IMR-90 (cell line): Measurements from ENCODE around the gene RCCD1. TPM values are rescaled to one million over a fixed set of nuclear protein-coding genes. Genes with fewer than 3 reads are reported as not detected.

ENCODE experiments used
- ATAC-seq: fragments of 200-7000 bp; cut with Tn5 transposase; 2 replicates; pipeline ENCODE4 v1.9.1; 2020; ENCODE audit warnings: low read depth, mild to moderate bottlenecking, moderate library complexity
- BruUV-seq: library from RNA; stranded (reverse); fragments of 400-500 nt; replicated peaks from 2 replicates; lab custom pipeline; 2021; lab: Mats Ljungman, UMichigan
- CTCF ChIA-PET: fragments of 300-600 bp; formaldehyde crosslinking; extraction: SDS; loops from one replicate; lab custom pipeline; 2021; ENCODE audit warnings: antibody characterized with exemption; lab: Yijun Ruan, JAX
- POLR2A ChIA-PET: fragments of 300-600 bp; sonication (Branson Sonifier 250); formaldehyde crosslinking; loops from one replicate; lab custom pipeline; 2022; ENCODE audit warnings: antibody characterized with exemption; ENCODE audit not compliant: unreplicated experiment; lab: Charles Lee
- DNase-seq: peaks from one replicate; pipeline ENCODE4 v3.0.0; 2013
- H2AFZ ChIP-seq: replicated peaks from 2 replicates; pipeline ENCODE3; 2013; ENCODE audit warnings: low read length, mild to moderate bottlenecking; ENCODE audit not compliant: poor library complexity
- H2AK5ac ChIP-seq: 2 replicates; pipeline ENCODE4 v1.6.1; 2013; ENCODE audit warnings: low read depth, low read length, inconsistent platforms
- H2AK9ac ChIP-seq: replicated peaks from 2 replicates; pipeline ENCODE3; 2013; ENCODE audit warnings: mild to moderate bottlenecking, low read depth, low read length, moderate library complexity; ENCODE audit not compliant: poor library complexity
- H2BK120ac ChIP-seq: 2 replicates; pipeline ENCODE4 v1.6.1; 2013; ENCODE audit warnings: low read depth, low read length, inconsistent platforms
- H2BK15ac ChIP-seq: 3 replicates; pipeline ENCODE4 v1.6.1; 2013; ENCODE audit warnings: low read depth, low read length, inconsistent platforms
- H2BK20ac ChIP-seq: 2 replicates; pipeline ENCODE4 v1.6.1; 2013; ENCODE audit warnings: low read depth, mild to moderate bottlenecking, inconsistent platforms, low read length, moderate library complexity
- H2BK5ac ChIP-seq: 2 replicates; pipeline ENCODE4 v1.6.1; 2013; ENCODE audit warnings: mild to moderate bottlenecking, low read depth, low read length, inconsistent platforms; ENCODE audit not compliant: poor library complexity, severe bottlenecking
- H3K14ac ChIP-seq: replicated peaks from 2 replicates; pipeline ENCODE4 v1.6.1; 2013; ENCODE audit warnings: low read depth, low read length, inconsistent platforms
- H3K18ac ChIP-seq: 2 replicates; pipeline ENCODE4 v1.6.1; 2013; ENCODE audit warnings: low read depth, low read length, control low read depth
- H3K23ac ChIP-seq: 2 replicates; pipeline ENCODE4 v1.6.1; 2013; ENCODE audit warnings: low read depth, low read length, inconsistent platforms
- H3K27ac ChIP-seq: 2 replicates; pipeline ENCODE4 v1.5.1; 2013; ENCODE audit warnings: mild to moderate bottlenecking, control low read depth, low read length; ENCODE audit not compliant: insufficient read depth
- H3K27me3 ChIP-seq: 2 replicates; pipeline ENCODE4 v1.6.1; 2013; ENCODE audit warnings: low read length; ENCODE audit not compliant: control insufficient read depth, insufficient read depth
- H3K36me3 ChIP-seq: 2 replicates; pipeline ENCODE4 v1.6.1; 2013; ENCODE audit warnings: low read length, mixed read lengths; ENCODE audit not compliant: control insufficient read depth, insufficient read depth
- H3K4ac ChIP-seq: 2 replicates; pipeline ENCODE4 v1.6.1; 2013; ENCODE audit warnings: low read depth, low read length, inconsistent platforms
- H3K4me1 ChIP-seq: 2 replicates; pipeline ENCODE4 v1.6.1; 2013; ENCODE audit warnings: low read length, mixed read lengths; ENCODE audit not compliant: control insufficient read depth, insufficient read depth
- H3K4me2 ChIP-seq: 2 replicates; pipeline ENCODE4 v1.6.1; 2013; ENCODE audit warnings: low read depth, mild to moderate bottlenecking, control low read depth, low read length, moderate library complexity
- H3K4me3 ChIP-seq: 2 replicates; pipeline ENCODE4 v1.5.1; 2013; ENCODE audit warnings: low read depth, mild to moderate bottlenecking, control low read depth, low read length, moderate library complexity; ENCODE audit not compliant: insufficient read depth
- H3K56ac ChIP-seq: 2 replicates; pipeline ENCODE4 v1.6.1; 2013; ENCODE audit warnings: low read length, inconsistent platforms; ENCODE audit not compliant: insufficient read depth; ENCODE audit errors: extremely low read depth
- H3K79me1 ChIP-seq, 2 experiments: 2 replicates each; pipeline ENCODE4 v1.6.1; 2013; ENCODE audit warnings: low read length in 2 of 2, inconsistent platforms in 1 of 2, low read depth in 1 of 2
- H3K9ac ChIP-seq: 2 replicates; pipeline ENCODE4 v1.6.1; 2013; ENCODE audit warnings: low read depth, low read length, control low read depth
- H3K9me1 ChIP-seq: 2 replicates; pipeline ENCODE4 v1.6.1; 2013; ENCODE audit warnings: low read length, inconsistent platforms; ENCODE audit not compliant: insufficient read depth
- H3K9me3 ChIP-seq: 2 replicates; pipeline ENCODE4 v1.6.1; 2013; ENCODE audit warnings: low read length; ENCODE audit not compliant: control insufficient read depth, insufficient read depth
- H4K20me1 ChIP-seq: 2 replicates; pipeline ENCODE4 v1.6.1; 2013; ENCODE audit warnings: low read length, inconsistent platforms; ENCODE audit not compliant: insufficient read depth
- H4K5ac ChIP-seq: 2 replicates; pipeline ENCODE4 v1.6.1; 2013; ENCODE audit warnings: mild to moderate bottlenecking, low read depth, low read length, control low read depth
- H4K8ac ChIP-seq, 2 experiments: 2 replicates each; pipeline ENCODE4 v1.6.1; 2013; ENCODE audit warnings: low read depth in 2 of 2, low read length in 2 of 2, control low read depth in 1 of 2, inconsistent platforms in 1 of 2
- H4K91ac ChIP-seq: 2 replicates; pipeline ENCODE4 v1.6.1; 2013; ENCODE audit warnings: low read depth, low read length, inconsistent platforms; ENCODE audit not compliant: insufficient read depth
- CEBPB ChIP-seq: IDR thresholded peaks from 2 replicates; pipeline ENCODE4 v1.6.1; 2012; ENCODE audit warnings: low read depth, low read length, improper control_type of control experiment
- CHD1 ChIP-seq: IDR thresholded peaks from 2 replicates; pipeline ENCODE4 v1.6.1; 2012; ENCODE audit warnings: low read depth, low read length, improper control_type of control experiment
- FOS ChIP-seq: fragments of 150-350 bp; IDR thresholded peaks from 2 replicates; pipeline ENCODE4 v1.6.1; 2016; ENCODE audit warnings: low read depth, low read length
- MAFK ChIP-seq: IDR thresholded peaks from 2 replicates; pipeline ENCODE4 v1.6.1; 2012; ENCODE audit warnings: low read depth, low read length, improper control_type of control experiment
- MAZ ChIP-seq: IDR thresholded peaks from 2 replicates; pipeline ENCODE4 v1.6.1; 2012; ENCODE audit warnings: low read depth, mild to moderate bottlenecking, low read length, improper control_type of control experiment, moderate library complexity, borderline replicate concordance
- MXI1 ChIP-seq: IDR thresholded peaks from 2 replicates; pipeline ENCODE4 v1.6.1; 2012; ENCODE audit warnings: low read depth, mild to moderate bottlenecking, low read length, moderate library complexity, borderline replicate concordance
- NFE2L2 ChIP-seq: fragments of 150-350 bp; IDR thresholded peaks from 2 replicates; pipeline ENCODE4 v1.6.1; 2016; ENCODE audit warnings: low read depth, mild to moderate bottlenecking, low read length
- POLR2A ChIP-seq: IDR thresholded peaks from 2 replicates; pipeline ENCODE4 v1.6.1; 2012; ENCODE audit warnings: mild to moderate bottlenecking, low read depth, low read length
- RAD21 ChIP-seq: IDR thresholded peaks from 2 replicates; pipeline ENCODE4 v1.6.1; 2012; ENCODE audit warnings: low read length, improper control_type of control experiment
- RCOR1 ChIP-seq: IDR thresholded peaks from 2 replicates; pipeline ENCODE4 v1.6.1; 2012; ENCODE audit warnings: mild to moderate bottlenecking, low read length, improper control_type of control experiment; ENCODE audit not compliant: insufficient replicate concordance
- RFX5 ChIP-seq: IDR thresholded peaks from 2 replicates; pipeline ENCODE4 v1.8.0; 2012; ENCODE audit warnings: low read depth, mild to moderate bottlenecking, low read length, moderate library complexity
- SMC3 ChIP-seq: fragments of 150-350 bp; IDR thresholded peaks from 2 replicates; pipeline ENCODE4 v1.6.1; 2016; ENCODE audit warnings: low read depth, mild to moderate bottlenecking, antibody characterized with exemption, low read length, moderate library complexity
- WGBS, 2 experiments: methylation state at CpG; one replicate each; pipeline versions ENCODE4 v1.1.5 to v1.1.7; 2013; ENCODE audit warnings: missing lambda C conversion rate in 2 of 2; ENCODE audit not compliant: insufficient read length in 1 of 2; ENCODE audit errors: extremely low coverage in 2 of 2; 5-methylcytosine and 5-hydroxymethylcytosine counted together
- dilution Hi-C: fragments of 300-500 bp; cut with HindIII; formaldehyde crosslinking; loops from one replicate; pipeline ENCODE4 v1.14.3; 2018; ENCODE audit warnings: low sequenced_read_pairs; ENCODE audit not compliant: unreplicated experiment
- in situ Hi-C: fragments of 300-500 bp; cut with MboI; formaldehyde crosslinking; loops from 3 replicates; pipeline ENCODE4 v1.14.3; 2019; ENCODE audit warnings: low sequenced_read_pairs, inconsistent platforms, mixed read lengths
- intact Hi-C: fragments of 100-400 bp; cut with micrococcal nuclease; formaldehyde crosslinking; loops from 2 replicates; pipeline ENCODE4 v1.10.0; 2022
- polyA plus RNA-seq, 3 experiments: library from polyadenylated mRNA; depleted of rRNA; stranded (reverse); fragments of >200 nt; gene quantifications; 2 replicates each; pipeline ENCODE4 v1.2.3, GENCODE V29; 2012; ENCODE audit warnings: low replicate concordance in 1 of 3
- total RNA-seq: library from RNA; depleted of rRNA; stranded (reverse); fragments of >200 nt; gene quantifications from 2 replicates; pipeline ENCODE4 v1.2.3, GENCODE V29; 2012
- TF ChIP-seq, protein P1 (sequence below): fragments of 150-350 bp; IDR thresholded peaks from 2 replicates; pipeline ENCODE4 v1.6.1; 2016; ENCODE audit warnings: low read depth, mild to moderate bottlenecking, low read length, moderate library complexity, borderline replicate concordance
- TF ChIP-seq, protein P2 (sequence below): conservative IDR thresholded peaks from 2 replicates; pipeline ENCODE4 v1.5.1; 2012; ENCODE audit warnings: mild to moderate bottlenecking, low read depth, low read length, improper control_type of control experiment

RCCD1 gene
- total and polyA plus RNA-seq, 2 of the 4 experiments (the other 2 are of a cell fraction), result 3.9 to 9.9 TPM

DNA sequence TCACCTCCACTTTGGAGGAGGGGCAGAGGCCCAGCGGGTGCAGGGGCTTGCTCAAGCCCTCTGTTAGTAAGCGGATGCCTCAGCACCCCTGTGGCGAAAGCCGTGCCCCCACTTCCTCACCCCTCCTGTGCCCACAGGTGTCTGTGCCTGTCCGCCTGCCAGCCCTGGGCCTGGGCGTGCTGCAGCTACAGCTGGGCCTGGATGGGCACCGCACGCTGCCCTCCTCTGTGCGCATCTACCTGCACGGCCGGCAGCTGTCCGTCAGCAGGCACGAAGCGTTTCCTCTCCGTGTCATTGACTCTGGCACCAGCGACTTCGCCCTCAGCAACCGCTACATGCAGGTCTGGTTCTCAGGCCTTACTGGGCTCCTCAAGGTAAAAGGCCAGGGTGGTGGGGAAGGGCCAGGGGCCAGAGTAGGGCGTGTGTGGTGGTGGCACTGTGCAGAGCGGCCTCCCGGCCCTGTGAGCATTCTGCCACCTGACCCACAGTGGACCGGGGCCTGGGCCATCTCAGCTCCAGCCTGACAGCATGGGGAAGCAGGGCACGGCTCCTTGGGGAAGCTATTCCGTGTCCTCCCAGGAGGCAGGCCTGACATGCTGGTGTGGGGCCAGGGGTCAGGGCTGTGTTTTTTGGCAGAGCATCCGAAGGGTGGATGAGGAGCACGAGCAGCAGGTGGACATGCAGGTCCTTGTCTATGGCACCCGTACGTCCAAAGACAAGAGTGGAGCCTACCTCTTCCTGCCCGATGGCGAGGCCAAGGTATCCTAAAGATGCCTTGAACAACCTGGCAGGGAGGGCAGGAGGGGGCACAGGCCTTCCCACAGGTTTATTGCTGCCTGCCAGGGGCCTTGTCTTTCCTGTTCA is 42.5 kb upstream of the RCCD1 start:
- ATAC-seq, result no peak
- ChIA-PET POLR2A (no interaction called here), CTCF (no interaction called here)
- Histone ChIP-seq H2AK5ac (no peak overlapping the region), H3K27me3 (no peaks in the 10 kb centered on the region), H3K14ac (no peak overlapping the region), H3K18ac (no peak overlapping the region), H2AK9ac (peak overlapping the region; percentile 10), H3K4me1 (peaks cover 10% of the 10 kb centered on the region; the same call in 1 of the 2 replicates), H2BK5ac (no peak overlapping the region), H3K9ac (no peak overlapping the region), H4K5ac (no peak overlapping the region), H4K91ac (no peak overlapping the region), H3K23ac (no peak overlapping the region), H3K4me2 (no peak overlapping the region), H3K27ac (no peak overlapping the region), H3K9me3 (no peaks in the 10 kb centered on the region), H2AFZ (no peak overlapping the region), H3K4ac (no peak overlapping the region), H4K8ac (no peak overlapping the region), H2BK120ac (no peak overlapping the region), H2BK15ac (no peak overlapping the region), H2BK20ac (no peak overlapping the region), H3K36me3 (peaks cover 40% of the 10 kb centered on the region), H3K4me3 (no peak overlapping the region), H3K56ac (no peak overlapping the region), H3K9me1 (peaks cover 3% of the 10 kb centered on the region; the same call in 1 of the 2 replicates), H4K20me1 (no peaks in the 10 kb centered on the region), H3K79me1 (no peaks in the 10 kb centered on the region)
- in situ Hi-C loops (no loop called here), dilution Hi-C loops (no loop called here), intact Hi-C loops (no loop called here)
- TF ChIP-seq RAD21 (no peak), MXI1 (no peak), FOS (no peak), CEBPB (no peak), MAFK (no peak), MAZ (no peak), RFX5 (no peak), NFE2L2 (no peak), RCOR1 (no peak), CHD1 (no peak), SMC3 (no peak), POLR2A (no peak)
- TF ChIP-seq, protein P1, sequence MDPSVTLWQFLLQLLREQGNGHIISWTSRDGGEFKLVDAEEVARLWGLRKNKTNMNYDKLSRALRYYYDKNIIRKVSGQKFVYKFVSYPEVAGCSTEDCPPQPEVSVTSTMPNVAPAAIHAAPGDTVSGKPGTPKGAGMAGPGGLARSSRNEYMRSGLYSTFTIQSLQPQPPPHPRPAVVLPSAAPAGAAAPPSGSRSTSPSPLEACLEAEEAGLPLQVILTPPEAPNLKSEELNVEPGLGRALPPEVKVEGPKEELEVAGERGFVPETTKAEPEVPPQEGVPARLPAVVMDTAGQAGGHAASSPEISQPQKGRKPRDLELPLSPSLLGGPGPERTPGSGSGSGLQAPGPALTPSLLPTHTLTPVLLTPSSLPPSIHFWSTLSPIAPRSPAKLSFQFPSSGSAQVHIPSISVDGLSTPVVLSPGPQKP, result no peak
- TF ChIP-seq, protein P2, sequence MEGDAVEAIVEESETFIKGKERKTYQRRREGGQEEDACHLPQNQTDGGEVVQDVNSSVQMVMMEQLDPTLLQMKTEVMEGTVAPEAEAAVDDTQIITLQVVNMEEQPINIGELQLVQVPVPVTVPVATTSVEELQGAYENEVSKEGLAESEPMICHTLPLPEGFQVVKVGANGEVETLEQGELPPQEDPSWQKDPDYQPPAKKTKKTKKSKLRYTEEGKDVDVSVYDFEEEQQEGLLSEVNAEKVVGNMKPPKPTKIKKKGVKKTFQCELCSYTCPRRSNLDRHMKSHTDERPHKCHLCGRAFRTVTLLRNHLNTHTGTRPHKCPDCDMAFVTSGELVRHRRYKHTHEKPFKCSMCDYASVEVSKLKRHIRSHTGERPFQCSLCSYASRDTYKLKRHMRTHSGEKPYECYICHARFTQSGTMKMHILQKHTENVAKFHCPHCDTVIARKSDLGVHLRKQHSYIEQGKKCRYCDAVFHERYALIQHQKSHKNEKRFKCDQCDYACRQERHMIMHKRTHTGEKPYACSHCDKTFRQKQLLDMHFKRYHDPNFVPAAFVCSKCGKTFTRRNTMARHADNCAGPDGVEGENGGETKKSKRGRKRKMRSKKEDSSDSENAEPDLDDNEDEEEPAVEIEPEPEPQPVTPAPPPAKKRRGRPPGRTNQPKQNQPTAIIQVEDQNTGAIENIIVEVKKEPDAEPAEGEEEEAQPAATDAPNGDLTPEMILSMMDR, result no peak
- WGBS, 2 experiments, result 91% methylated on average over 15 of the region's 30 CpGs; no CpG with 5 or more reads in 1 of the 2 experiments
- DNase-seq, result no peak
- BruUV-seq, result no TSS peak
